GM19025 (cell line): Measurements from ENCODE around the gene OSBPL8.
"Not testable (repeated sequence)": the region's sequence is repeated elsewhere in the genome, so short reads cannot be mapped to it uniquely, and the experiment has no call there.

ENCODE experiments used
- ATAC-seq: cut with Tn5 transposase; IDR thresholded peaks from one replicate; pipeline ENCODE4 v1.9.1; 2021; ENCODE audit warnings: mild to moderate bottlenecking, low read depth, moderate library complexity; ENCODE audit not compliant: unreplicated experiment

Gene OSBPL8

DNA sequence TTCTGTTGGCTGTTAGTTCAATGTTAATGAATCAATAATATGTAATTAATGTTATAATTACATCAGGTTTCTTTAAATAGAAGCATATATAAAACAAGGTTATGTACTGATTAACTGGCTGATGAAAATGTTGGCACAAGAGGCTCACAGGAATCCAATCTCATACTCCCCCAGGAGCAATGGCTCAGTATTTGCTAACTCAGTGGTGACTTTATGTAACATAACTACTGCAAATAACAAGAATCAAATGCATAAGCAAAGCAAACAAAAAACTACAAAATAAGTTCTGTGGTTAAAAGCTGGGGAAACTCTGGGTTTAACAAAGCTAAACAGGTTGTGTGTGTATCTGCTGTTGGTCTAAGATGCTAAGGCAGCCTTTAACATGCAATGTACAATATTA is 183.6 kb downstream of the OSBPL8 start:
- ATAC-seq: no peak

DNA sequence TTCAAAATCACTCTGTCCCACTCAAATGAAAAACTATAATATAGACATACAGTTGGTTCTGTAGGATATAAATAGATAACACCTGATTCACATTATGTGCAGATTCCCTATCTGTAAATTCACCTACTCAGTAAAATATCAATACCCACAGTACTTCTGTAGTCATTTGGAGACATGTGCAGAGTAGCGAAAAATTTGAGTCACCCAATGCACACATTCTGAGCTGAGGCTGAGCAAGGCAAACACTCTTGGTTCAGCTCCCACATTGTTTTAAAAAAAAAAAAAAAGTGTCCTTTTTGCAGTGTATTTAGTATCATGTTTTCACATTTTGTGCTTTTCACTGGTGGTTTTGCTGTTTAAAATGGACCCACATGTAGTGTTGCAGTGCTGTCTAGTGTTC is 184.1 kb downstream of the OSBPL8 start:
- ATAC-seq: no peak

DNA sequence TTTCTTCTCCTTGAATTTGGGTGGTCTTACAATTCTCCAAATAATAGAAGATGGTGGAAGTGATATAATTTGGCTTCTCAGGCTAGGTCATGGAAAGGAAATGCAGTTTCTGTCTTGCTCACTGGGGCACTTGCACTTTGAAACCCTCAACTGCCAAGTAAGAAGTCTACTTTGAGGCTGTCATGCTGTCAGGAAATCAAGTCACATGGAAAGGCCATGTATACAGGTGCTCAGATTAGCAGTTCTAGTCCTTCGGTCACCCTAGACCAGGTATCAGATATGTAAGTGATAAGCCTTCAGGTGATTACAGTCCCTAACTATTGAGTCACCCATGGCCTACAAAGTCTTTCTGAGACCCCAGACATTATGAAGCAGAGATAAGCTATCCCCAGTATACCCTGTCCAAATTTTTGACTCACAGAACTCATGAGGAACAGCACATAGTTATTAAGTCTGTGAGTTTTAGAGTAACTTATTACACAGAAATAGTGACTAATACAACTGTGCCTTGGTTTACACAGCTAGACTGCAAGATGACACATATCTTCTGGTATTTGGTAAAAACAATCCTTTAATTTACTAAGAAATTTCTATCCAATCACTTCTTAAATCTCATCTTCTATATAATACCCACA is 185.1 kb downstream of the OSBPL8 start:
- no peak for ATAC-seq

- no peak for ATAC-seq
Observed at GRCh38 chr12:76368230-76368629, 191.3 kb downstream of the OSBPL8 start.

DNA sequence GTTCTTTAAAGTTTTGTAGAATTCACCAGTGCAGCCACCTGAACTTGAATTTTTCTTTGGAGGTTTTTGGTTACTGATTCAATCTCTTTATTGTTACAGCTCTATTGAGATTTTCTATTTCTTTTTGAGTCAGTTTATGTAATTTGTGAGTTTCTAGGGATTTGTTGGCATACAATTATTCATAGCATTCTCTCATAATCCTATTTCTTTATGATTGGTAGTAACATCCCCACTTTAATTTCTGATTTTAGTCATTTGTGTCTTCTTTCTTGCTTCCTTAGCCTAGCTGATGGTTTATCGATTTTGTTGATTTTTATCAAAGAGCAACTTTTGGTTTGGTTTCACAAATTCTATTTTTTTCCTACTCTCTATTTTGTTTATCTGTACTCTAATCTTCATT is 193.4 kb downstream of the OSBPL8 start:
- ATAC-seq: no peak

GRCh38 chr12:76364131-76364530 is 195.4 kb downstream of the OSBPL8 start:
- ATAC-seq: not testable (repeated sequence)

- ATAC-seq: no peak
Observed at GRCh38 chr12:76360316-76360715, 199.3 kb downstream of the OSBPL8 start.

- ATAC-seq: no peak
Observed at GRCh38 chr12:76356071-76356470, 203.5 kb downstream of the OSBPL8 start.

DNA sequence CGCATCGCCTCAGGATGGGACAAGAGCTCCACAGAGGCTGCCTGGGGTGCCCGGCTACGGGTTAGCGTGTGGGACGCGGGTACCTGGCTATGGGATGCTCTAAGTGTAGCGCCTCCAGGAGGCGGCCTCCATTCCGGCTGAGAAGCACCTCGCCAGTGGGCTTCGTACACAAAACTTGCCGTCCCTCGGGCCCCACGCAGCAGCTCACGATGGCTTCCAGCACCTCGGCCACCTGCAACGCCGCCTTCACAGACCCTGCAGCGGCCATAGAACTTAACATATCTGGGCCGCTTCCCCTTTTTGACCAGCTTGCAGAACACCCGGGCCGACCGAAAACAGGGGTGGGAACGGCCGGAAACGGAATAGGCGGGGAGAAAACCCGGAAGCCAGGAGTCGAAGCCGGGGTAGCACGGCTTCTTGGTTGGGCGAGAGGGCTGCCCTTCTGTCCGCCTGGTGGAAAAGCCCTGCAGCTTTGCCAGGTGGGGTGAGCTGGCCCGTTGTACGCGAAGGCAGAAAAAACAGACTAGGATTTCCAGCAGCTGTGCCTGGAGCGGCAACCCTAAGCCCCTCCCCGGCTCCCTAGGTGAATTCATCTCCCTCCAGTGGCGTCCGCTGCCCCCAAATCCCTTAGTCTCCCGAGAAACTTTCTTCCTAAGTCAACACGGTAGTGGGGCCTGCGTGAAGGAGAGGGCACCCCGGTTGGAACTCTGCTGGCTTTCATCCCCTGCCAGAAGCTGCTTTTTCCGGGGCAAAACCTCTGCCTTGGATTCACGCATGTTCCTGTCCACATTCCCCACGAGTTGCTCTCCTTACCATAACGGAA is 211.3 kb downstream of the OSBPL8 start, which contains the start of gene BBS10:
Gene BBS10 (minus strand): TSS at position 337 of the 823 bp plus-strand sequence. CDS start 57 bp downstream, at position 280.
- peak; percentile 96 for ATAC-seq

GRCh38 chr12:76346798-76347420 is 212.7 kb downstream of the OSBPL8 start:
- no peak for ATAC-seq

DNA sequence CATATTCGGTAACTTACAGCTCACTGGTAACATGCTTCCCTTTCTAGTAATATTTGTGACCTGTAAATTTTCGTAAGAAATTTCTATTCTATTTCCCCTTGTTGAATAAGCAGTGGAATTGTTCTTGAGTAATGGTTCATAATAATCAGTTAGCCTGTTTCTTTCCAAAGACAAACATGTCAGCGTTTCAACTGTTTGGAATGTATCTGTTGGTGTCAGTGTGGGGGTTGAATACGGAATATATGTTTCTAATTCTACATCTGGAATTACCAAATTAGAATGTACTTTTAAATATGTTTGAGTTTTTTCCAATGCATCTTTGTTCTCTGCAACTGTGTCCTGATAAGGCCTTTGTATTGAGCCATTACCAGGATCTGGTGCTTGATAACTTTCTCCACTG is 213.3 kb downstream of the OSBPL8 start:
- no peak for ATAC-seq

DNA sequence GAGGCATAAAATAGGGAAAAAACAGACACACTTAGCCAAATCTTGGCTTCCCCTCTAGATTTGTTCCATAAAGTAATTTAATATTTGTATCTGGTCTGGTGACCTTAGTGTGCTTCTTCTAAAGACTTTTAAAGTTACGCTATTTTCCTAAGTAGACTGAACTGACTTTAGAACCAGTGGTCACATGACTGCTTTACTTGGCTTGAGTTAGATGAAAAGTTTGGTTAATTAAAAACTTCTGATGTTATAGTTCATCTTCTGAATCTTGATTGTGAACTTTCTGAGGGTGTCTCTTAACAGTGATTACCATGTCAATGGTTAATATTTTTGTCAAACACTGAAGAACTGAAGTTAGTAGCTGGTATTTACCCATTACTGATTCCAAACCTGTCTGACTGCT is 214.0 kb downstream of the OSBPL8 start:
- ATAC-seq: no peak

GRCh38 chr12:76341436-76342030 is 218.0 kb downstream of the OSBPL8 start:
- ATAC-seq: no peak

- no peak for ATAC-seq
Observed at GRCh38 chr12:76340680-76341435, 218.7 kb downstream of the OSBPL8 start.

GRCh38 chr12:76337583-76337982 is 222.0 kb downstream of the OSBPL8 start:
- ATAC-seq: no peak

DNA sequence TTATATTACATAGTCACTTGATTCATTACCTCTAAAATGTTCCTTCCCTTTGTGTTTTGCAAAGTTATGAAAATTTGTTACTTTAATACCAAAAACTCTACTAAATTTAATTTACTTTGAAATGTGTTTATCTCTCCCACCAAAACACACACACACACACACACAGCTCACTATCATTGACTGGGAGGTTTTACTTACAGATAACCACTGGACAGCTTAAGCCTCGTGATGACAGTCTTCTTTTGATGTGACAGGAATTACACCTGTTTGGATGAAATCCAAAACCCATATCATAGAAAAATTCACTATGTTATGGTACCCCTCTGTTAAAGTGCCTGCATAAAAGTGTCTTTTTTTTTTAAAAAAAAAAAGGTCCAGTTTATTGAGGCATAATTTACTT is 227.0 kb downstream of the OSBPL8 start:
- no peak for ATAC-seq

DNA sequence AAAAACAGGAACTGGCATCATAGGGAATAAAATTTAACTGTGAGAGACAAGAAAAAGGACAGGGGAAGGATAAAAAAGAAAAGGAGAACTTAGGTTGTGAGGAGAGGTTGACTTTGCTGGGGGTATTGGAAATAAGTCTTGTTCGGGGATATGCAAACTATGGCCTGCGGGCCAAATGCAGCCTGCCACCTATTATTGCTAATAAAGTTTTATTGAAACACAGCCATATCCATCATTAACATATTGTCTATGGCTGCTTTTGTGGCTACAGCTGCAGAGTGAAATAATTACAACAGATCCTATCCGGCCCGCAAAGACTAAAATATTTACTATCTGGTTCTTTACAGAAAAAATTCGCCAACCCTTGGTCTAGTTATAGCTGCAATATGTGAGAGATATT is 230.0 kb downstream of the OSBPL8 start:
- no peak for ATAC-seq

- no peak for ATAC-seq
Observed at GRCh38 chr12:76329159-76329558, 230.4 kb downstream of the OSBPL8 start.

DNA sequence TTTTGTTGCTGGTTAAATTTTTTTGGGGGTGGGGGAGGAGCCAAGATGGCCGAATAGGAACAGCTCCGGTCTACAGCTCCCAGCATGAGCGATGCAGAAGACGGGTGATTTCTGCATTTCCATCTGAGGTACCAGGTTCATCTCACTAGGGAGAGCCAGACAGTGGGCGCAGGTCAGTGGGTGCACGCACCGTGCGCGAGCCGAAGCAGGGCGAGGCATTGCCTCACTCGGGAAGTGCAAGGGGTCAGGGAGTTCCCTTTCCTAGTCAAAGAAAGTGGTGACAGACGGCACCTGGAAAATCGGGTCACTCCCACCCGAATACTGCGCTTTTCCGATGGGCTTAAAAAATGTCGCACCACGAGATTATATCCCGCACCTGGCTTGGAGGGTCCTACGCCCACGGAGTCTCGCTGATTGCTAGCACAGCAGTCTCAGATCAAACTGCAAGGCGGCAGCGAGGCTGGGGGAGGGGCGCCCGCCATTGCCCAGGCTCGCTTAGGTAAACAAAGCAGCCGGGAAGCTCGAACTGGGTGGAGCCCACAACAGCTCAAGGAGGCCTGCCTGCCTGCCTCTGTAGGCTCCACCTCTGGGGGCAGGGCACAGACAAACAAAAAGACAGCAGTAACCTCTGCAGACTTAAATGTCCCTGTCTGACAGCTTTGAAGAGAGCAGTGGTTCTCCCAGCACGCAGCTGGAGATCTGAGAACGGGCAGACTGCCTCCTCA is 239.8 kb downstream of the OSBPL8 start:
- not testable (repeated sequence) for ATAC-seq
